NK-92 (cell line): ENCODE measurements around the gene NUPR1.
"Not testable (repeated sequence)": the region's sequence is repeated elsewhere in the genome, so short reads cannot be mapped to it uniquely, and the experiment has no call there.

Experiments used
- DNase-seq: peaks from one replicate; lab custom pipeline; 2025; ENCODE audit not compliant: unreplicated experiment; lab: John Stamatoyannopoulos, UW

Gene NUPR1

GRCh38 chr16:28538733-28539596 lies at the start of gene NUPR1:
Gene NUPR1, minus strand, starts transcription at chr16:28538974. Its CDS starts 67 bp downstream, at chr16:28538907.
- DNase-seq = no peak

- no peak for DNase-seq
These were observed 48.6 kb upstream of the NUPR1 start for GRCh38 chr16:28587386-28587785.

GRCh38 chr16:28586466-28586865 lies 47.7 kb upstream of the NUPR1 start:
- DNase-seq = no peak

GRCh38 chr16:28585674-28586073 lies 46.9 kb upstream of the NUPR1 start:
- no peak for DNase-seq

GRCh38 chr16:28580726-28581315 lies 42.0 kb upstream of the NUPR1 start:
- no peak for DNase-seq

- no peak for DNase-seq
These were observed 36.8 kb upstream of the NUPR1 start for GRCh38 chr16:28575446-28576109.

GRCh38 chr16:28574925-28575324 lies 36.2 kb upstream of the NUPR1 start:
- no peak for DNase-seq

- no peak for DNase-seq
These were observed 35.3 kb upstream of the NUPR1 start for GRCh38 chr16:28573738-28574718.

GRCh38 chr16:28572696-28573510 lies 34.1 kb upstream of the NUPR1 start:
- no peak for DNase-seq

- no peak for DNase-seq
These were observed 31.4 kb upstream of the NUPR1 start for GRCh38 chr16:28569968-28570752.

GRCh38 chr16:28569021-28569420 lies 30.2 kb upstream of the NUPR1 start:
- no peak for DNase-seq

GRCh38 chr16:28567292-28567691 lies 28.5 kb upstream of the NUPR1 start:
- DNase-seq = no peak

GRCh38 chr16:28566233-28566925 lies 27.6 kb upstream of the NUPR1 start:
- not testable (repeated sequence) for DNase-seq

GRCh38 chr16:28563218-28563617 lies 24.4 kb upstream of the NUPR1 start:
- no peak for DNase-seq

- DNase-seq = no peak
These were observed 23.4 kb upstream of the NUPR1 start for GRCh38 chr16:28562199-28562598.

GRCh38 chr16:28561557-28562187 lies 22.9 kb upstream of the NUPR1 start:
- DNase-seq = no peak

GRCh38 chr16:28558456-28558855 lies 19.7 kb upstream of the NUPR1 start:
- no peak for DNase-seq

GRCh38 chr16:28556914-28557320 lies 18.1 kb upstream of the NUPR1 start:
- DNase-seq = no peak
